Sigmoid colon (tissue), 7 donors: ENCODE measurements around the gene MYOD1. TPM values are rescaled to one million over a fixed set of nuclear protein-coding genes. Genes with fewer than 3 reads are reported as not detected.

Experiments used
- DNase-seq: peaks from one replicate; pipeline ENCODE4 v3.0.0-alpha.2; 2019
- H3K27ac ChIP-seq, 4 donors: fragments of 200-600 bp; sonication (generic); one replicate each; pipeline ENCODE4 v1.5.1; 2016 to 2019; ENCODE audit warnings: mild to moderate bottlenecking in 1 of 4
- H3K27me3 ChIP-seq, 3 donors: fragments of 200-600 bp; sonication (generic); one replicate each; pipeline ENCODE4 v1.5.1; 2019; ENCODE audit warnings: mild to moderate bottlenecking in 1 of 3
- H3K36me3 ChIP-seq, 4 donors: fragments of 200-600 bp; sonication (generic); one replicate each; pipeline ENCODE4 v1.5.1; 2016 to 2019
- H3K4me1 ChIP-seq, 4 donors: fragments of 200-600 bp; sonication (generic); one replicate each; pipeline ENCODE4 v1.5.1; 2017 to 2019
- H3K4me3 ChIP-seq, 4 donors: fragments of 200-600 bp; sonication (generic); one replicate each; pipeline ENCODE4 v1.5.1; 2017 to 2019; ENCODE audit warnings: mild to moderate bottlenecking in 2 of 4, moderate library complexity in 1 of 4
- H3K9me3 ChIP-seq, 4 donors: fragments of 200-600 bp in 3 of 4; sonication (generic) in 3 of 4; one replicate each; pipeline versions ENCODE4 v1.5.1 to v1.6.1; 2013 to 2019
- EP300 ChIP-seq, 4 donors: sonication (generic); formaldehyde crosslinking; IDR thresholded peaks; one replicate each; pipeline ENCODE4 v1.6.1; 2017; ENCODE audit warnings: antibody characterized with exemption in 4 of 4
- POLR2A ChIP-seq, 2 donors: fragments of 450-650 bp; IDR thresholded peaks; one replicate each; pipeline ENCODE4 v1.6.1; 2016; ENCODE audit warnings: antibody characterized with exemption in 2 of 2, mild to moderate bottlenecking in 2 of 2, moderate library complexity in 2 of 2
- POLR2AphosphoS5 ChIP-seq, 4 donors: sonication (generic); formaldehyde crosslinking; IDR thresholded peaks; one replicate each; pipeline ENCODE4 v1.6.1; 2017; ENCODE audit warnings: antibody characterized with exemption in 4 of 4
- WGBS, 2 donors: extraction: QIAGEN DNeasy Blood & Tissue Kit; methylation state at CpG; one replicate each; pipeline ENCODE4 v1.1.7; 2013; 5-methylcytosine and 5-hydroxymethylcytosine counted together
- intact Hi-C: fragments of 100-400 bp; cut with DNase I; formaldehyde crosslinking; loops from one replicate; pipeline ENCODE4 v1.15.1; 2023
- polyA plus RNA-seq, 3 donors: library from polyadenylated mRNA; stranded (reverse); fragments of 200-250 nt; gene quantifications; one replicate each; pipeline ENCODE4 v1.2.3, GENCODE V29; 2013
- total RNA-seq, 4 donors: library from RNA; depleted of rRNA; stranded (reverse); fragments of >200 nt; gene quantifications; one replicate each; pipeline ENCODE4 v1.1.0, GENCODE V29; 2016
- TF ChIP-seq, protein P1 (sequence below), 4 experiments: fragments of 450-650 bp in 3 of 4; fragments of 200-600 bp in 1 of 4; IDR thresholded peaks; one replicate each; pipeline ENCODE4 v1.5.1; 2016 to 2019; ENCODE audit warnings: antibody characterized with exemption in 4 of 4, mild to moderate bottlenecking in 3 of 4, moderate library complexity in 2 of 4
- donor health status: healthy with polysubstance abuse.
- donor health status: Bipolar disorder and iron deficiency.
- donor health status: healthy.

MYOD1 gene
- total and polyA plus RNA-seq, 7 donors: not detected

DNA sequence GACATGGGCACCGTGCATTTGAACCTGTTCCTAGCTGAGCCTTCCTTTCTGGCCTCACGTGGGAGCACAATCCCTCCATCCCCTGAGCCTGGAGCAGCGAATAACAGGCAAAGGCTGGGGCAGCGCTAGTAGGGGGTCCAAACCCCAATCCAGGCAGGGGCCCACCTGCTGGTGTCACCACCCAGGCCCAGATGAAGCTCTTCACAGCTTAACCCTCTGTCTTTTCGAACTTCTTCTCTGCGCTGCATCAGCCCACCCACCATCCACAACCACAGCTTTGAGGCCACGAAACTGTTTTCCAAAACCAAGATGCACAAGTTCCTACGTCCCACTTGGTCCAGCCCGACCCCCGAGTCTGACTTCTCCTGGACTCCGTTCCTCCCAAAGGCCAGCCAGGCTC lies 26.7 kb downstream of the MYOD1 start:
- WGBS, 2 donors: 77 to 79% methylated on average over 11 of the region's 11 CpGs
- intact Hi-C loops: no loop called here
- peak; percentile 34 for DNase-seq

GRCh38 chr11:17747131-17747955 lies 28.0 kb downstream of the MYOD1 start:
- WGBS, 2 donors: 66 to 82% methylated on average over 19 of the region's 19 CpGs
- peak; percentile 57 for DNase-seq
- intact Hi-C loops: no loop called here
- Histone ChIP-seq H3K9me3 (no peaks in the 10 kb centered on the region), H3K27ac (no peak overlapping the region), H3K4me1 (no peaks in the 10 kb centered on the region), H3K4me3 (no peak overlapping the region), H3K27me3 (peaks cover 0 to 7% (median 0%) of the 10 kb centered on the region in 3 donors), H3K36me3 (no peaks in the 10 kb centered on the region)
- TF ChIP-seq POLR2A (IDR thresholded peaks at IDR 0.05) (no peak), POLR2AphosphoS5 (IDR thresholded peaks at IDR 0.05) (no peak), EP300 (IDR thresholded peaks at IDR 0.05) (no peak)
- TF ChIP-seq, protein P1, sequence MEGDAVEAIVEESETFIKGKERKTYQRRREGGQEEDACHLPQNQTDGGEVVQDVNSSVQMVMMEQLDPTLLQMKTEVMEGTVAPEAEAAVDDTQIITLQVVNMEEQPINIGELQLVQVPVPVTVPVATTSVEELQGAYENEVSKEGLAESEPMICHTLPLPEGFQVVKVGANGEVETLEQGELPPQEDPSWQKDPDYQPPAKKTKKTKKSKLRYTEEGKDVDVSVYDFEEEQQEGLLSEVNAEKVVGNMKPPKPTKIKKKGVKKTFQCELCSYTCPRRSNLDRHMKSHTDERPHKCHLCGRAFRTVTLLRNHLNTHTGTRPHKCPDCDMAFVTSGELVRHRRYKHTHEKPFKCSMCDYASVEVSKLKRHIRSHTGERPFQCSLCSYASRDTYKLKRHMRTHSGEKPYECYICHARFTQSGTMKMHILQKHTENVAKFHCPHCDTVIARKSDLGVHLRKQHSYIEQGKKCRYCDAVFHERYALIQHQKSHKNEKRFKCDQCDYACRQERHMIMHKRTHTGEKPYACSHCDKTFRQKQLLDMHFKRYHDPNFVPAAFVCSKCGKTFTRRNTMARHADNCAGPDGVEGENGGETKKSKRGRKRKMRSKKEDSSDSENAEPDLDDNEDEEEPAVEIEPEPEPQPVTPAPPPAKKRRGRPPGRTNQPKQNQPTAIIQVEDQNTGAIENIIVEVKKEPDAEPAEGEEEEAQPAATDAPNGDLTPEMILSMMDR (IDR thresholded peaks at IDR 0.05): no peak

More for the DNA sequence above, 26.7 kb downstream of the MYOD1 start:
- H3K36me3 ChIP-seq: no peaks in the 10 kb centered on the region
- H3K4me3 ChIP-seq: no peak overlapping the region
- H3K4me1 ChIP-seq: no peaks in the 10 kb centered on the region
- H3K9me3 ChIP-seq: no peaks in the 10 kb centered on the region
- H3K27me3 ChIP-seq: peaks cover 0 to 20% (median 6%) of the 10 kb centered on the region in 3 donors
- H3K27ac ChIP-seq: no peak overlapping the region
- TF ChIP-seq POLR2A (IDR thresholded peaks at IDR 0.05) (no peak), POLR2AphosphoS5 (IDR thresholded peaks at IDR 0.05) (no peak), EP300 (IDR thresholded peaks at IDR 0.05) (no peak)
- TF ChIP-seq, protein P1 (IDR thresholded peaks at IDR 0.05): no peak

- WGBS, 2 donors: 83 to 95% methylated on average over 8 of the region's 8 CpGs
- Histone ChIP-seq H3K27me3 (peaks cover 0 to 7% (median 0%) of the 10 kb centered on the region in 3 donors), H3K4me3 (no peak overlapping the region), H3K27ac (no peak overlapping the region), H3K9me3 (no peaks in the 10 kb centered on the region), H3K36me3 (no peaks in the 10 kb centered on the region), H3K4me1 (no peaks in the 10 kb centered on the region)
- TF ChIP-seq POLR2A (IDR thresholded peaks at IDR 0.05): no peak
- no peak for TF ChIP-seq POLR2AphosphoS5 (IDR thresholded peaks at IDR 0.05)
- no peak for TF ChIP-seq EP300 (IDR thresholded peaks at IDR 0.05)
- TF ChIP-seq, protein P1 (IDR thresholded peaks at IDR 0.05): no peak
- peak; percentile 24 for DNase-seq
- intact Hi-C loops: no loop called here
Measured at GRCh38 chr11:17748044-17748443, 28.7 kb downstream of the MYOD1 start.

- peaks cover 0 to 7% (median 0%) of the 10 kb centered on the region in 3 donors for H3K27me3 ChIP-seq
- no peaks in the 10 kb centered on the region for H3K36me3 ChIP-seq
- DNase-seq: peak; percentile 51
- no peaks in the 10 kb centered on the region for H3K4me1 ChIP-seq
- no peaks in the 10 kb centered on the region for H3K9me3 ChIP-seq
- intact Hi-C loops: no loop called here
- H3K4me3 ChIP-seq: no peak overlapping the region
- H3K27ac ChIP-seq: no peak overlapping the region
- 74 to 80% methylated on average over 19 of the region's 19 CpGs for WGBS, 2 donors
- TF ChIP-seq POLR2A (IDR thresholded peaks at IDR 0.05) (no peak), POLR2AphosphoS5 (IDR thresholded peaks at IDR 0.05) (no peak), EP300 (IDR thresholded peaks at IDR 0.05) (no peak)
- TF ChIP-seq, protein P1 (IDR thresholded peaks at IDR 0.05): no peak
Measured at GRCh38 chr11:17748761-17749721, 29.7 kb downstream of the MYOD1 start.
